HepG2 (cell line): ENCODE results near the gene TMEM174. TPM values are rescaled to one million over a fixed set of nuclear protein-coding genes. Genes with fewer than 3 reads are reported as not detected.

Experiments
- ATAD3A ChIP-seq: sonication (generic); formaldehyde crosslinking; IDR thresholded peaks from 2 replicates; pipeline ENCODE4 v1.4.0; 2020; ENCODE audit warnings: missing genetic modification reagents
- CREM ChIP-seq, 2 experiments: sonication (generic) in 1 of 2; formaldehyde crosslinking in 1 of 2; IDR thresholded peaks; 2 replicates each; pipeline versions ENCODE4 v1.4.0 to v1.6.1; 2016 to 2020; ENCODE audit warnings: antibody characterized with exemption in 1 of 2, mild to moderate bottlenecking in 1 of 2, missing genetic modification reagents in 1 of 2
- HOXD1 ChIP-seq: sonication (generic); formaldehyde crosslinking; IDR thresholded peaks from 2 replicates; pipeline ENCODE4 v1.5.0; 2020; ENCODE audit warnings: missing genetic modification reagents
- KDM4B ChIP-seq: sonication (generic); formaldehyde crosslinking; IDR thresholded peaks from 2 replicates; pipeline ENCODE4 v1.4.0; 2020; ENCODE audit warnings: missing genetic modification reagents
- KMT2B ChIP-seq: IDR thresholded peaks from 2 replicates; pipeline ENCODE4 v1.6.1; 2016; ENCODE audit warnings: missing genetic modification reagents, missing compliant biosample characterization
- NBN ChIP-seq: fragments of 450-650 bp; conservative IDR thresholded peaks from 2 replicates; pipeline ENCODE4 v1.6.1; 2017
- NFRKB ChIP-seq: fragments of 450-650 bp; IDR thresholded peaks from 2 replicates; pipeline ENCODE4 v1.6.1; 2017
- PAWR ChIP-seq: sonication (generic); formaldehyde crosslinking; IDR thresholded peaks from 2 replicates; pipeline ENCODE4 v1.4.0; 2020; ENCODE audit warnings: missing genetic modification reagents, mild to moderate bottlenecking, borderline replicate concordance
- PHF5A ChIP-seq: IDR thresholded peaks from one replicate; pipeline ENCODE4 v1.6.1; 2018; ENCODE audit warnings: low read depth, missing genetic modification reagents; ENCODE audit not compliant: unreplicated experiment
- SMAD9 ChIP-seq: sonication (generic); formaldehyde crosslinking; IDR thresholded peaks from 2 replicates; pipeline ENCODE4 v1.5.1; 2020; ENCODE audit warnings: mild to moderate bottlenecking, missing genetic modification reagents
- SPEN ChIP-seq: sonication (generic); formaldehyde crosslinking; IDR thresholded peaks from 2 replicates; pipeline ENCODE4 v1.5.1; 2020; ENCODE audit warnings: low read depth, mild to moderate bottlenecking, missing genetic modification reagents
- SRF ChIP-seq: IDR thresholded peaks from 2 replicates; pipeline ENCODE4 v1.6.1; 2011; ENCODE audit warnings: mild to moderate bottlenecking, low read depth, low read length, moderate library complexity
- THAP11 ChIP-seq: IDR thresholded peaks from 2 replicates; pipeline ENCODE4 v1.6.1; 2016; ENCODE audit warnings: missing biosample characterization, missing genetic modification reagents
- XBP1 ChIP-seq: sonication (generic); formaldehyde crosslinking; IDR thresholded peaks from 2 replicates; pipeline ENCODE4 v1.5.0; 2020; ENCODE audit warnings: missing genetic modification reagents
- XRCC5 ChIP-seq: fragments of 200-400 bp; formaldehyde crosslinking; optimal IDR thresholded peaks from 2 replicates; pipeline ENCODE3; 2017; ENCODE audit warnings: mild to moderate bottlenecking, low read length
- ZNF546 ChIP-seq: sonication (generic); formaldehyde crosslinking; conservative IDR thresholded peaks from 2 replicates; pipeline ENCODE4 v1.8.1; 2023; ENCODE audit warnings: mild to moderate bottlenecking, missing genetic modification reagents
- ZNF7 ChIP-seq: IDR thresholded peaks from 2 replicates; pipeline ENCODE4 v1.6.1; 2016; ENCODE audit warnings: missing biosample characterization, missing genetic modification reagents
- ZSCAN29 ChIP-seq: sonication (generic); formaldehyde crosslinking; conservative IDR thresholded peaks from 2 replicates; pipeline ENCODE4 v1.4.0; 2020; ENCODE audit warnings: mild to moderate bottlenecking, missing genetic modification reagents
- polyA plus RNA-seq, 8 experiments: library from polyadenylated mRNA; depleted of rRNA in 3 of 8; stranded (reverse) in 7 of 8; unstranded in 1 of 8; fragments of >200 nt; fragmentation: Illumina TruSeq in 4 of 8; extraction: Trizol in 4 of 8; gene quantifications; 2 replicates each; pipeline versions ENCODE4 v1.2.1 to v1.2.3, GENCODE V29; 2011 to 2016; ENCODE audit warnings: low read depth in 4 of 8, missing spikeins in 1 of 8, mixed read lengths in 1 of 8; ENCODE audit not compliant: insufficient read depth in 1 of 8
- total RNA-seq, 5 experiments: library from RNA; depleted of rRNA; stranded (reverse); fragments of >200 nt; fragmentation: Illumina TruSeq; extraction: Trizol; gene quantifications; 2 replicates each; pipeline ENCODE4 v1.2.3, GENCODE V29; 2016; ENCODE audit warnings: low read depth in 1 of 5
- TF ChIP-seq, protein P1 (sequence below): sonication (generic); formaldehyde crosslinking; IDR thresholded peaks from 2 replicates; pipeline ENCODE4 v1.4.0; 2020; ENCODE audit warnings: mild to moderate bottlenecking, missing genetic modification reagents
- TF ChIP-seq, protein P2 (sequence below): sonication (generic); formaldehyde crosslinking; IDR thresholded peaks from 2 replicates; pipeline ENCODE4 v1.5.0; 2020; ENCODE audit warnings: missing genetic modification reagents
- TF ChIP-seq, protein P3 (sequence below): sonication (generic); formaldehyde crosslinking; IDR thresholded peaks from 2 replicates; pipeline ENCODE4 v1.4.0; 2020; ENCODE audit warnings: missing genetic modification reagents
- TF ChIP-seq, protein P4 (sequence below): IDR thresholded peaks from 2 replicates; pipeline ENCODE4 v1.6.1; 2016; ENCODE audit warnings: missing compliant biosample characterization, missing genetic modification reagents, borderline replicate concordance
- TF ChIP-seq, protein P5 (sequence below): IDR thresholded peaks from 2 replicates; pipeline ENCODE4 v1.6.1; 2016; ENCODE audit warnings: missing biosample characterization, missing genetic modification reagents, low read depth

TMEM174 gene
- total and polyA plus RNA-seq, 2 of the 13 experiments (the other 11 are each of a cell fraction or from before 2014, with no cell fraction given), result not detected

DNA sequence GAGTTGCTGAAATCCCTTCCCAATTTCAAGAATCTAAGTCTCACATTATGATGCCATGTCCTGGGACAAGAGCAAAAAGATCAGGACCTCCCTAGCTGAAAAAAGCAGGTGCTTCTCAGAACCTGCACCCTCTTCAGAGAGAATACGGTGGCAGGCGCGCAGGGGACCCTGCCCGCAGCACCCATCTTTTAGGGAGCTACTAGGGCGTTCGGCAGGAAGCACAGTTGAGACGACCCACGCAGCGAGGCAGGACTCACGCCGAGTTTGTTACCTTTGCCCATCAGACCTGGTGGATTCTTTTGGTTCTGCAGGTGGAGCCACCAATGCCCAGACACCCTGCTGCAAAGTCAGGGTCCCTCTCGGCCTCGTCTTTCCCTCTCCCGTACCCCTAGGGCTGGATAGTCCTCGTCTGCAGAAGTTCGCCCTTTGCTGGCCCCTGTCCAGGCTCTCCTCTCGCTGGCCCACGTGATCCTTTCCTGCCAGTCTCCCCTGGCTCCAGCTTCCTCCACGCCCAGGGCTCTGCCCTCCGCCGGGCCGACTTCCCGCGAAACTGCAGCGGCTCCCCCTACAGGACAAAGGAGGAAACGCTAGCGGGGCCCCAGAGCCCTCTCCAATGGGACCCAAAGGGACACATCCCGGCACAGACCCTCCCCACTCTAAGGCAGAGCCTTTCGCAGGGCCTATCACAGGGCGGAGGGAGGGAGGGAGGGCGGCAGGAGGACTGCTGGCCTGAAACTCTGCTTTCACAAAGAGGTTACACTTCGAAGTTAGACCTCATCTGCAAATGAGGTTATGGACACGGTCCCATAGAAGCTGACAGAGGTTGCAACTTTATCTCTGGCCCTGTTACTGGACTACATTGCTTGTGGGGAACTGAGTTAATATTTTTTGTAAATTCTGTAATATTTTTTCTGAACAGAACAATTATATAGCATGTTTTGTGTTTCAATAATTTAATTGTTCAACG lies 28.8 kb downstream of the TMEM174 start (continued):
- TF ChIP-seq, protein P1, sequence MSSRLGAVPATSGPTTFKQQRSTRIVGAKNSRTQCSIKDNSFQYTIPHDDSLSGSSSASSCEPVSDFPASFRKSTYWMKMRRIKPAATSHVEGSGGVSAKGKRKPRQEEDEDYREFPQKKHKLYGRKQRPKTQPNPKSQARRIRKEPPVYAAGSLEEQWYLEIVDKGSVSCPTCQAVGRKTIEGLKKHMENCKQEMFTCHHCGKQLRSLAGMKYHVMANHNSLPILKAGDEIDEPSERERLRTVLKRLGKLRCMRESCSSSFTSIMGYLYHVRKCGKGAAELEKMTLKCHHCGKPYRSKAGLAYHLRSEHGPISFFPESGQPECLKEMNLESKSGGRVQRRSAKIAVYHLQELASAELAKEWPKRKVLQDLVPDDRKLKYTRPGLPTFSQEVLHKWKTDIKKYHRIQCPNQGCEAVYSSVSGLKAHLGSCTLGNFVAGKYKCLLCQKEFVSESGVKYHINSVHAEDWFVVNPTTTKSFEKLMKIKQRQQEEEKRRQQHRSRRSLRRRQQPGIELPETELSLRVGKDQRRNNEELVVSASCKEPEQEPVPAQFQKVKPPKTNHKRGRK (CRISPR knock-in tag), result no peak
- TF ChIP-seq CREM (IDR thresholded peaks at IDR 0.05) (no peak), CREM (CRISPR knock-in tag; IDR thresholded peaks at IDR 0.05) (no peak), PHF5A (CRISPR knock-in tag) (no peak), NBN (no peak), SRF (no peak), SMAD9 (CRISPR knock-in tag) (no peak), KDM4B (no peak), ATAD3A (CRISPR knock-in tag) (no peak), SPEN (no peak), PAWR (CRISPR knock-in tag) (no peak), XRCC5 (peak; percentile 90), KMT2B (CRISPR knock-in tag) (no peak), NFRKB (no peak), ZSCAN29 (CRISPR knock-in tag) (no peak), ZNF7 (CRISPR knock-in tag) (no peak), THAP11 (peak; percentile 37; the same call in 1 of the 2 replicates), HOXD1 (CRISPR knock-in tag) (peak; percentile 44; the same call in 1 of the 2 replicates), XBP1 (CRISPR knock-in tag) (no peak), ZNF546 (no peak)
- TF ChIP-seq, protein P2, sequence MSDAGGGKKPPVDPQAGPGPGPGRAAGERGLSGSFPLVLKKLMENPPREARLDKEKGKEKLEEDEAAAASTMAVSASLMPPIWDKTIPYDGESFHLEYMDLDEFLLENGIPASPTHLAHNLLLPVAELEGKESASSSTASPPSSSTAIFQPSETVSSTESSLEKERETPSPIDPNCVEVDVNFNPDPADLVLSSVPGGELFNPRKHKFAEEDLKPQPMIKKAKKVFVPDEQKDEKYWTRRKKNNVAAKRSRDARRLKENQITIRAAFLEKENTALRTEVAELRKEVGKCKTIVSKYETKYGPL (CRISPR knock-in tag), result no peak
- TF ChIP-seq, protein P3, sequence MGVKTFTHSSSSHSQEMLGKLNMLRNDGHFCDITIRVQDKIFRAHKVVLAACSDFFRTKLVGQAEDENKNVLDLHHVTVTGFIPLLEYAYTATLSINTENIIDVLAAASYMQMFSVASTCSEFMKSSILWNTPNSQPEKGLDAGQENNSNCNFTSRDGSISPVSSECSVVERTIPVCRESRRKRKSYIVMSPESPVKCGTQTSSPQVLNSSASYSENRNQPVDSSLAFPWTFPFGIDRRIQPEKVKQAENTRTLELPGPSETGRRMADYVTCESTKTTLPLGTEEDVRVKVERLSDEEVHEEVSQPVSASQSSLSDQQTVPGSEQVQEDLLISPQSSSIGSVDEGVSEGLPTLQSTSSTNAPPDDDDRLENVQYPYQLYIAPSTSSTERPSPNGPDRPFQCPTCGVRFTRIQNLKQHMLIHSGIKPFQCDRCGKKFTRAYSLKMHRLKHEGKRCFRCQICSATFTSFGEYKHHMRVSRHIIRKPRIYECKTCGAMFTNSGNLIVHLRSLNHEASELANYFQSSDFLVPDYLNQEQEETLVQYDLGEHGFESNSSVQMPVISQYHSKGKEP (CRISPR knock-in tag), result no peak
- TF ChIP-seq, protein P4, sequence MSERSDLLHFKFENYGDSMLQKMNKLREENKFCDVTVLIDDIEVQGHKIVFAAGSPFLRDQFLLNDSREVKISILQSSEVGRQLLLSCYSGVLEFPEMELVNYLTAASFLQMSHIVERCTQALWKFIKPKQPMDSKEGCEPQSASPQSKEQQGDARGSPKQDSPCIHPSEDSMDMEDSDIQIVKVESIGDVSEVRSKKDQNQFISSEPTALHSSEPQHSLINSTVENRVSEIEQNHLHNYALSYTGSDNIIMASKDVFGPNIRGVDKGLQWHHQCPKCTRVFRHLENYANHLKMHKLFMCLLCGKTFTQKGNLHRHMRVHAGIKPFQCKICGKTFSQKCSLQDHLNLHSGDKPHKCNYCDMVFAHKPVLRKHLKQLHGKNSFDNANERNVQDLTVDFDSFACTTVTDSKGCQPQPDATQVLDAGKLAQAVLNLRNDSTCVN, result no peak
- TF ChIP-seq, protein P5, sequence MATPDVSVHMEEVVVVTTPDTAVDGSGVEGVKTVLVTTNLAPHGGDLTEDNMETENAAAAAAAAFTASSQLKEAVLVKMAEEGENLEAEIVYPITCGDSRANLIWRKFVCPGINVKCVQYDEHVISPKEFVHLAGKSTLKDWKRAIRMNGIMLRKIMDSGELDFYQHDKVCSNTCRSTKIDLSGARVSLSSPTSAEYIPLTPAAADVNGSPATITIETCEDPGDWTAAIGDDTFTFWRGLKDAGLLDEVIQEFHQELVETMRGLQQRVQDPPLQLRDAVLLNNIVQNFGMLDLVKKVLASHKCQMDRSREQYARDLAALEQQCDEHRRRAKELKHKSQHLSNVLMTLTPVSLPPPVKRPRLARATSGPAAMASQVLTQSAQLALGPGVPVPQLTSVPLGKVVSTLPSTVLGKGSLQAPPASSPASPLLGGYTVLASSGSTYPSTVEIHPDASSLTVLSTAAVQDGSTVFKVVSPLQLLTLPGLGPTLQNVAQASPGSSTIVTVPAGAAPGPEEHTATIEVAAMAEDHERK (CRISPR knock-in tag), result no peak
